ENCODE data around the gene DYNLT4. TPM values are rescaled to one million over a fixed set of nuclear protein-coding genes. Genes with fewer than 3 reads are reported as not detected.

DYNLT4 gene
- total RNA-seq, 1 donor, result 0.36 TPM

DNA sequence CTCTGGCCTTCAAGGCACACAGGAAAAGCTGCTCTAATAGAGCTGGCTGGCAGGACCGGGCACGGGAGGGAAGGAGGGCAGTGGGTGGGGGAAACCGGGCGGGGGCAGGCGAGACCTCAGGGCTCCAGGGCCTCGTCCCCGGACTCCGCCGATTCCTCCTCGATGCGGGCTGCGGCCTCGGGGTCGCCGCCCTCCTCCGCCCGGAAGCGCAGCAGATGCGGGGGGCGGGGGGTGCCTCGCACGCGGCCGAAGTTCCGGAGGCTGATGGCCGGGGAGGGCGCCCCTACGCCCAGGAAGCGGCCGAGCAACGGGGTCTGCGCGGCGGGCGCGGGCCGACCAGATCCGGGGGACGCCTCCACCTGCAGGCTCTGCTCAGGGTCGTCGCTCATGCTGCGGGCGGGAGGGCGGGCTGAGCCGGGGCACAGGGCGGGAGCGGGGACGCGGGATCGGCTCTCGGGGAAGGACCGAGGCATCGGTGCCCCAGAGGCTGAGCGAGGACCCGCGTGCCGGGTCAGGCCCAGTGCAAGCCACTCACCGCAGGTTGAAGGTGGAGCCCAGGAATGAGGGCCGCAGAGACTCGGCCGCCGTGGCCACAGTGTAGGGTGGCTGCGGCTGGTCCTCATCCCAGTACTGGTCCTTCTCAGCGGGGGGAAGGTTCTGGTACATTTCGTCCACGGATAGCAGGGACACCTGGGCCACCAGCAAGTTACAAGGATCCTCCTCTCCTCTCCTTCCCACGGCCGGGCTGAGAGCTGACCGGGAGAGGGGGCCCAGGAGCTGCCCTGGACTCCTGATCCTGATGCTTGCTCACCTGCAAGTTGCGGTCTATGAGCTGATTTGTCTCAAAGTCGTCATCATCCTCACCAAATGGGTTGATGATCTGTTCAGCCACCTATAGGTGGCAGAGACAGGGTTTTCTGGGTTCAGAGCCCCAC lies 22.8 kb downstream of the DYNLT4 start:
- Histone ChIP-seq H3K27me3 (ENCODE audit: insufficient read depth, low read length) (no peaks in the 10 kb centered on the region), H3K4me3 (ENCODE audit: insufficient read depth, low read length) (peak overlapping the region; percentile 65), H3K36me3 (ENCODE audit: insufficient read depth, low read length) (peaks cover 14% of the 10 kb centered on the region), H3K4me2 (ENCODE audit: insufficient read depth, low read length) (peak overlapping the region; percentile 78), H2AFZ (ENCODE audit: low read length) (peak overlapping the region; percentile 76), H3K4me1 (ENCODE audit: insufficient read depth, low read length) (peaks cover 18% of the 10 kb centered on the region), H3K79me2 (ENCODE audit: insufficient read depth, low read length) (no peaks in the 10 kb centered on the region), H4K20me1 (ENCODE audit: insufficient read depth, low read length) (no peaks in the 10 kb centered on the region), H3K27ac (ENCODE audit: low read depth, low read length) (no peak overlapping the region), H3K9me3 (ENCODE audit: low read depth, low read length) (no peaks in the 10 kb centered on the region)
- DNase-seq (ENCODE audit: insufficient read length, low spot score, missing footprints), result peak; percentile 89
- TF ChIP-seq, protein P1, sequence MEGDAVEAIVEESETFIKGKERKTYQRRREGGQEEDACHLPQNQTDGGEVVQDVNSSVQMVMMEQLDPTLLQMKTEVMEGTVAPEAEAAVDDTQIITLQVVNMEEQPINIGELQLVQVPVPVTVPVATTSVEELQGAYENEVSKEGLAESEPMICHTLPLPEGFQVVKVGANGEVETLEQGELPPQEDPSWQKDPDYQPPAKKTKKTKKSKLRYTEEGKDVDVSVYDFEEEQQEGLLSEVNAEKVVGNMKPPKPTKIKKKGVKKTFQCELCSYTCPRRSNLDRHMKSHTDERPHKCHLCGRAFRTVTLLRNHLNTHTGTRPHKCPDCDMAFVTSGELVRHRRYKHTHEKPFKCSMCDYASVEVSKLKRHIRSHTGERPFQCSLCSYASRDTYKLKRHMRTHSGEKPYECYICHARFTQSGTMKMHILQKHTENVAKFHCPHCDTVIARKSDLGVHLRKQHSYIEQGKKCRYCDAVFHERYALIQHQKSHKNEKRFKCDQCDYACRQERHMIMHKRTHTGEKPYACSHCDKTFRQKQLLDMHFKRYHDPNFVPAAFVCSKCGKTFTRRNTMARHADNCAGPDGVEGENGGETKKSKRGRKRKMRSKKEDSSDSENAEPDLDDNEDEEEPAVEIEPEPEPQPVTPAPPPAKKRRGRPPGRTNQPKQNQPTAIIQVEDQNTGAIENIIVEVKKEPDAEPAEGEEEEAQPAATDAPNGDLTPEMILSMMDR (IDR thresholded peaks at IDR 0.05; ENCODE audit: extremely low read depth, low read depth, low read length), result peak; percentile 12

DNA sequence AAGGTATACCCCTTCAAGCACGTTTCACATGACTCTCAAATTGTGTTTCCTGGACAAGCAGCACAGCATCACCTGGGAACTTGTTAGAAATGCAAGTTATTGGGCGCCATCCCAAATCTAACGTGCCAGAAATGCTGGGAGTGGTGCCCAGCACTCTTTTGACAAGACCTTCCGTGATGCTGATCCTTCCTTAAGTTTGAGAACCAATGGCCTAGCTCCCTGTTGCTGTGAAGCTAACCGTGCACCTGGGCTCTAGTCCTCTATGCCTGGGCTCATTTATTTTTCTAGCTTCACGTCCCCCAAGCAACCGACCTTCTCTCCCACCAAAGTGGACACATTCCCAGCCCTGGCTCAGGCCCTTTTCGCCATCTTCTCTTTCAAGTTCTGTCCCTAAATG lies 23.5 kb downstream of the DYNLT4 start:
- H3K4me2 ChIP-seq (ENCODE audit: insufficient read depth, low read length), result peak overlapping the region; percentile 78
- H3K27ac ChIP-seq (ENCODE audit: low read depth, low read length), result no peak overlapping the region
- peaks cover 20% of the 10 kb centered on the region for H3K36me3 ChIP-seq (ENCODE audit: insufficient read depth, low read length)
- TF ChIP-seq, protein P1 (IDR thresholded peaks at IDR 0.05; ENCODE audit: extremely low read depth, low read depth, low read length), result no peak
- peaks cover 2% of the 10 kb centered on the region for H3K79me2 ChIP-seq (ENCODE audit: insufficient read depth, low read length)
- peak overlapping the region; percentile 65 for H3K4me3 ChIP-seq (ENCODE audit: insufficient read depth, low read length)
- no peaks in the 10 kb centered on the region for H3K27me3 ChIP-seq (ENCODE audit: insufficient read depth, low read length)
- peaks cover 5% of the 10 kb centered on the region for H4K20me1 ChIP-seq (ENCODE audit: insufficient read depth, low read length)
- no peaks in the 10 kb centered on the region for H3K9me3 ChIP-seq (ENCODE audit: low read depth, low read length)
- peak overlapping the region; percentile 2 for H2AFZ ChIP-seq (ENCODE audit: low read length)
- H3K4me1 ChIP-seq (ENCODE audit: insufficient read depth, low read length), result peaks cover 18% of the 10 kb centered on the region
- peak; percentile 79 for DNase-seq (ENCODE audit: insufficient read length, low spot score, missing footprints)

DNA sequence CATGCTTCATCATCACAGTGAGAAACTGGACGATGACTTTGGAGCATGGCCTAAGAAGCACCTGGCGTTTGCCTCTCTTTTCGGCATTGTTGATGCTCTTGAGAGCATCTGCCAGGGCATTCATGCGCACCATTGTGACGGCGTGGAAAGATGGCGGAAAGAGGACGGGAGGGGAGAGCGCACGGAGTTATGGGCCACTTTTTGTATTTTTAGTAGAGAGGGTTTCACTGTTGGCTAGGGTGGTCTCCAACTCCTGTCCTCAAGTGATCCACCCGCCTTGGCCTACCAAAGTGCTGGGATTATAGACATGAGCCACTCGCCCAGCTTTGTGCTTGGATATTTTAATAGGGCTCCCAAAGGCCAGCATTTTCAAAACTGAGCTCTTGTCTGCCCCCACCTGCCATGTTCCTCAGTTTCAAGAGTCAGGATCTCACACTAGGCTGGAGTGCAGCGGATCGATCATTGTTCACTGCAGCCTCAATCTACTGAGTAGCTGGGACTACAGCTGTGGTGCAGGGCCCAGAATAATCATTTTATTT lies 26.5 kb downstream of the DYNLT4 start:
- no peak for DNase-seq (ENCODE audit: insufficient read length, low spot score, missing footprints)
- no peaks in the 10 kb centered on the region for H3K27me3 ChIP-seq (ENCODE audit: insufficient read depth, low read length)
- H3K4me1 ChIP-seq (ENCODE audit: insufficient read depth, low read length), result peaks cover 31% of the 10 kb centered on the region
- H3K79me2 ChIP-seq (ENCODE audit: insufficient read depth, low read length), result peaks cover 30% of the 10 kb centered on the region
- H3K4me3 ChIP-seq (ENCODE audit: insufficient read depth, low read length), result no peak overlapping the region
- TF ChIP-seq, protein P1 (IDR thresholded peaks at IDR 0.05; ENCODE audit: extremely low read depth, low read depth, low read length), result no peak
- H3K36me3 ChIP-seq (ENCODE audit: insufficient read depth, low read length), result peaks cover 47% of the 10 kb centered on the region
- no peak overlapping the region for H3K27ac ChIP-seq (ENCODE audit: low read depth, low read length)
- H2AFZ ChIP-seq (ENCODE audit: low read length), result no peak overlapping the region
- H4K20me1 ChIP-seq (ENCODE audit: insufficient read depth, low read length), result peaks cover 35% of the 10 kb centered on the region
- no peaks in the 10 kb centered on the region for H3K9me3 ChIP-seq (ENCODE audit: low read depth, low read length)
- no peak overlapping the region for H3K4me2 ChIP-seq (ENCODE audit: insufficient read depth, low read length)
